Measurements from ENCODE around the gene AKT1. TPM values are rescaled to one million over a fixed set of nuclear protein-coding genes. Genes with fewer than 3 reads are reported as not detected.
A peak's percentile ranks its signal among the peaks of the same experiment; 100 is the strongest.
"Not testable (repeated sequence)": the region's sequence is repeated elsewhere in the genome, so short reads cannot be mapped to it uniquely, and the experiment has no call there.

The AKT1 gene
- total RNA-seq, 1 donor from 2014 or later: 142 TPM

GRCh38 chr14:104734051-104734587, 61.4 kb downstream of the AKT1 start:
- intact Hi-C loops (cut with micrococcal nuclease): no loop called here
- no peak for DNase-seq
- no peak for ATAC-seq

- intact Hi-C loops (cut with micrococcal nuclease): no loop called here
- DNase-seq: no peak
- no peak for ATAC-seq
Observed at GRCh38 chr14:104732931-104733681, 62.4 kb downstream of the AKT1 start.

- ATAC-seq: peak; percentile 73
- peak; percentile 93 for DNase-seq
- intact Hi-C loops (cut with micrococcal nuclease): no loop called here
Observed at GRCh38 chr14:104732355-104732804, 63.2 kb downstream of the AKT1 start.

- ATAC-seq (no peak), DNase-seq (peak; percentile 39)
- intact Hi-C loops (cut with micrococcal nuclease): no loop called here
Observed at GRCh38 chr14:104731320-104732294, 63.9 kb downstream of the AKT1 start.

GRCh38 chr14:104730487-104730886, 65.1 kb downstream of the AKT1 start:
- ATAC-seq: no peak
- DNase-seq: no peak
- intact Hi-C loops (cut with micrococcal nuclease): no loop called here

GRCh38 chr14:104729835-104730181, 65.7 kb downstream of the AKT1 start:
- DNase-seq: no peak
- intact Hi-C loops (cut with micrococcal nuclease): no loop called here
- no peak for ATAC-seq

GRCh38 chr14:104729176-104729834, 66.2 kb downstream of the AKT1 start:
- ATAC-seq; DNase-seq; intact Hi-C loops (cut with micrococcal nuclease): not testable (repeated sequence)

GRCh38 chr14:104728631-104729030, 66.9 kb downstream of the AKT1 start:
- intact Hi-C loops (cut with micrococcal nuclease): no loop called here
- ATAC-seq: no peak
- DNase-seq: no peak

GRCh38 chr14:104726600-104727451, 68.7 kb downstream of the AKT1 start:
- intact Hi-C loops (cut with micrococcal nuclease): no loop called here
- DNase-seq (peak; percentile 44), ATAC-seq (no peak)

GRCh38 chr14:104725772-104726548, 69.6 kb downstream of the AKT1 start:
- intact Hi-C loops (cut with micrococcal nuclease): no loop called here
- DNase-seq (peak; percentile 42), ATAC-seq (peak; percentile 1)

- peak; percentile 85 for DNase-seq
- intact Hi-C loops (cut with micrococcal nuclease): no loop called here
Observed at GRCh38 chr14:104724981-104725771, 70.4 kb downstream of the AKT1 start.

GRCh38 chr14:104724407-104724980, 71.1 kb downstream of the AKT1 start:
- ATAC-seq (peak; percentile 53), DNase-seq (peak; percentile 88)
- intact Hi-C loops (cut with micrococcal nuclease): no loop called here

More at GRCh38 chr14:104724981-104725771, 70.4 kb downstream of the AKT1 start:
- peak; percentile 55 for ATAC-seq

GRCh38 chr14:104723651-104724406, 71.7 kb downstream of the AKT1 start, which contains the start of gene ADSS1:
TSS of gene ADSS1 (plus strand) at chr14:104724229. CDS start at chr14:104724271, 42 bp downstream.
- intact Hi-C loops (cut with micrococcal nuclease): no loop called here
- DNase-seq: peak; percentile 89
- peak; percentile 66 for ATAC-seq

- intact Hi-C loops (cut with micrococcal nuclease): no loop called here
- DNase-seq (no peak), ATAC-seq (no peak)
Observed at GRCh38 chr14:104722938-104723650, 72.5 kb downstream of the AKT1 start.
